ENCODE data around the gene CCND2. TPM values are rescaled to one million over a fixed set of nuclear protein-coding genes. Genes with fewer than 3 reads are reported as not detected.

The CCND2 gene
- polyA plus RNA-seq, 1 donor from 2014 or later, result 16.9 TPM

DNA sequence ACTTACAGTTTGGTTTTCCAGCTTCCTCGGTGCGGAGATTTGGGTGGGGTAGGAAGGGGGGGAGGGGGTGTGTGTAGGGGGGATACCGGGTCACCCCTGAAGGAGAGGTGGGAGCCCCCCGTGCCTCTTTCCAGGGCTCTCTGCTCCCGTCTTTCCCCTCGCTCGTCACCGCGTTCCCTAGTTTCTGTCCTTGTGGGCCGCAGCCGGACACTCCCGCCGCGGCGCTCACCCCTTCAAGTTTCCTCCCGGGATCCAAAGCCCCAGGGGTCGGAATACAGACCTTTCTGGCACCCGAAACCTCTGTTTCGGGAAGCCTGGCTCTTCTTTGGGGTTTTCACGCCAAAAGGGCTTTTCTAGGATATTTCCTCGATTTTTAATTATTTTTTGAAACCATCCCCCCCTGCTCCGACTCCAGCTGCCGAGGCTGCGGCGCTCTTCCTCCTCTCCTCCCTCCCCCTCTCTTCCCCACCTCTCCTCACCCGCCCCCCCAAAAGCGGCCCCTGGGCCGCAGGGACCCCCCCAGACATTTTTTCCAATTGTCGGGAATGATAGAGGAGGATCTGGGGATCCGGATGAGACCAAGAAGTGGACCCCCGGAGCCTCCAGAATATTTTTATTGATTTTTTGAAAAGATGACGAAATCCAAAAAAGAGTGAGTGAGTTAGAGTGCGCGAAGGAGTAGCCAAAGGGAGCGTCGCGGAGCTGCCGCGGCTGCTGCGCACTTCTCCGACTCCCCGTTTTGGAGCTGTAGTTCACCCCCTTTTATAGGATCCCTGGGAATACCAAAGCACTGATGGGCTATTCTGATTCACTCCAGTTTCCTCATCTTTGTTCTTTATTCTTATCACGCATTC is 1.7 kb downstream of the CCND2 start:
- Histone ChIP-seq H3K79me2 (replicated peaks; ENCODE audit: insufficient read depth, low read length) (peaks cover 56% of the 10 kb centered on the region), H2AFZ (ENCODE audit: low read depth, low read length) (no peak overlapping the region), H3K4me3 (ENCODE audit: low read length) (peak overlapping the region; percentile 90), H3K9me3 (ENCODE audit: low read length) (no peaks in the 10 kb centered on the region), H3K27me3 (ENCODE audit: insufficient read depth, low read depth, low read length) (peaks cover 56% of the 10 kb centered on the region), H3K27ac (ENCODE audit: low read length) (no peak overlapping the region), H3K4me2 (ENCODE audit: low read length) (peak overlapping the region; percentile 96), H4K20me1 (ENCODE audit: insufficient read depth) (no peaks in the 10 kb centered on the region), H3F3A (ENCODE audit: insufficient read depth, low read length, poor library complexity, severe bottlenecking) (peaks cover 6% of the 10 kb centered on the region), H3K9ac (ENCODE audit: low read length) (peak overlapping the region; percentile 82), H3K36me3 (ENCODE audit: insufficient read depth, low read length) (no peaks in the 10 kb centered on the region), H3K9me2 (ENCODE audit: insufficient read depth, low read length) (no peaks in the 10 kb centered on the region)
- TF ChIP-seq TAF1 (IDR thresholded peaks at IDR 0.05; ENCODE audit: low read depth) (no peak), POLR2AphosphoS5 (IDR thresholded peaks at IDR 0.05) (no peak), MXI1 (conservative IDR thresholded peaks at IDR 0.05; ENCODE audit: poor library complexity, severe bottlenecking) (no peak), RAD21 (conservative IDR thresholded peaks at IDR 0.05) (no peak)

DNA sequence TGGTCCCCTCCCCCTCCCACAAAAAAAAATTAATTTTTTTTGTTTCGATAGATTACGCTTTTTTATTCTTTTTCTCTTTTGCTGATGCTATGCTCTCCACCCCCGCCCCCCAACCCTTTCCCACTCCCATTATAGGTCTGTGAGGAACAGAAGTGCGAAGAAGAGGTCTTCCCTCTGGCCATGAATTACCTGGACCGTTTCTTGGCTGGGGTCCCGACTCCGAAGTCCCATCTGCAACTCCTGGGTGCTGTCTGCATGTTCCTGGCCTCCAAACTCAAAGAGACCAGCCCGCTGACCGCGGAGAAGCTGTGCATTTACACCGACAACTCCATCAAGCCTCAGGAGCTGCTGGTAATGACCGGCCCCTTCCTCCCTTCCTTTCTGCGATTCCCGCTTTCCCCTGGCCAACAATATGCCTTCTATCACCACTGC is 2.3 kb downstream of the CCND2 start:
- Histone ChIP-seq H3K27me3 (ENCODE audit: insufficient read depth, low read depth, low read length) (peaks cover 50% of the 10 kb centered on the region), H3K79me2 (replicated peaks; ENCODE audit: insufficient read depth, low read length) (peaks cover 63% of the 10 kb centered on the region), H3F3A (ENCODE audit: insufficient read depth, low read length, poor library complexity, severe bottlenecking) (peaks cover 6% of the 10 kb centered on the region), H3K27ac (ENCODE audit: low read length) (no peak overlapping the region), H3K4me2 (ENCODE audit: low read length) (peak overlapping the region; percentile 43), H3K9me2 (ENCODE audit: insufficient read depth, low read length) (no peaks in the 10 kb centered on the region), H3K9ac (ENCODE audit: low read length) (peak overlapping the region; percentile 82), H3K9me3 (ENCODE audit: low read length) (no peaks in the 10 kb centered on the region), H2AFZ (ENCODE audit: low read depth, low read length) (no peak overlapping the region), H3K36me3 (ENCODE audit: insufficient read depth, low read length) (no peaks in the 10 kb centered on the region), H3K4me3 (ENCODE audit: low read length) (peak overlapping the region; percentile 90), H4K20me1 (ENCODE audit: insufficient read depth) (no peaks in the 10 kb centered on the region)
- TF ChIP-seq, protein P1, sequence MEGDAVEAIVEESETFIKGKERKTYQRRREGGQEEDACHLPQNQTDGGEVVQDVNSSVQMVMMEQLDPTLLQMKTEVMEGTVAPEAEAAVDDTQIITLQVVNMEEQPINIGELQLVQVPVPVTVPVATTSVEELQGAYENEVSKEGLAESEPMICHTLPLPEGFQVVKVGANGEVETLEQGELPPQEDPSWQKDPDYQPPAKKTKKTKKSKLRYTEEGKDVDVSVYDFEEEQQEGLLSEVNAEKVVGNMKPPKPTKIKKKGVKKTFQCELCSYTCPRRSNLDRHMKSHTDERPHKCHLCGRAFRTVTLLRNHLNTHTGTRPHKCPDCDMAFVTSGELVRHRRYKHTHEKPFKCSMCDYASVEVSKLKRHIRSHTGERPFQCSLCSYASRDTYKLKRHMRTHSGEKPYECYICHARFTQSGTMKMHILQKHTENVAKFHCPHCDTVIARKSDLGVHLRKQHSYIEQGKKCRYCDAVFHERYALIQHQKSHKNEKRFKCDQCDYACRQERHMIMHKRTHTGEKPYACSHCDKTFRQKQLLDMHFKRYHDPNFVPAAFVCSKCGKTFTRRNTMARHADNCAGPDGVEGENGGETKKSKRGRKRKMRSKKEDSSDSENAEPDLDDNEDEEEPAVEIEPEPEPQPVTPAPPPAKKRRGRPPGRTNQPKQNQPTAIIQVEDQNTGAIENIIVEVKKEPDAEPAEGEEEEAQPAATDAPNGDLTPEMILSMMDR (IDR thresholded peaks at IDR 0.05; ENCODE audit: poor library complexity, severe bottlenecking), result no peak
- TF ChIP-seq TAF1 (IDR thresholded peaks at IDR 0.05; ENCODE audit: low read depth), result no peak
- no peak for TF ChIP-seq SMC3 (conservative IDR thresholded peaks at IDR 0.05; ENCODE audit: poor library complexity)

- Histone ChIP-seq H2AFZ (ENCODE audit: low read depth, low read length) (no peak overlapping the region), H3K27me3 (ENCODE audit: insufficient read depth, low read depth, low read length) (peaks cover 42% of the 10 kb centered on the region), H3K9ac (ENCODE audit: low read length) (peak overlapping the region; percentile 7), H3K4me3 (ENCODE audit: low read length) (peak overlapping the region; percentile 90), H4K20me1 (ENCODE audit: insufficient read depth) (no peaks in the 10 kb centered on the region), H3K9me2 (ENCODE audit: insufficient read depth, low read length) (no peaks in the 10 kb centered on the region), H3K4me2 (ENCODE audit: low read length) (peak overlapping the region; percentile 43), H3K9me3 (ENCODE audit: low read length) (no peaks in the 10 kb centered on the region), H3F3A (ENCODE audit: insufficient read depth, low read length, poor library complexity, severe bottlenecking) (peaks cover 6% of the 10 kb centered on the region), H3K27ac (ENCODE audit: low read length) (no peak overlapping the region), H3K36me3 (ENCODE audit: insufficient read depth, low read length) (no peaks in the 10 kb centered on the region), H3K79me2 (replicated peaks; ENCODE audit: insufficient read depth, low read length) (peaks cover 63% of the 10 kb centered on the region)
- TF ChIP-seq EZH2 (IDR thresholded peaks at IDR 0.05; ENCODE audit: borderline replicate concordance, insufficient read depth, low read length, poor library complexity, severe bottlenecking), result no peak
- TF ChIP-seq SMC3 (conservative IDR thresholded peaks at IDR 0.05; ENCODE audit: poor library complexity), result peak; percentile 93
- TF ChIP-seq MXI1 (conservative IDR thresholded peaks at IDR 0.05; ENCODE audit: poor library complexity, severe bottlenecking), result peak; percentile 27
- no peak for TF ChIP-seq POLR2AphosphoS5 (IDR thresholded peaks at IDR 0.05)
- TF ChIP-seq, protein P1 (IDR thresholded peaks at IDR 0.05; ENCODE audit: poor library complexity, severe bottlenecking), result peak; percentile 96
- TF ChIP-seq RAD21 (conservative IDR thresholded peaks at IDR 0.05), result peak; percentile 96
- TF ChIP-seq TAF1 (IDR thresholded peaks at IDR 0.05; ENCODE audit: low read depth), result no peak
Measured at GRCh38 chr12:4276524-4277204, 3.1 kb downstream of the CCND2 start.

Data from neural cell (in vitro differentiated cells).